HCT116 (cell line): Measurements from ENCODE around the gene DIP2A.

ENCODE experiments used
- EZH2phosphoT487 ChIP-seq: fragments of 200-600 bp; IDR thresholded peaks from 2 replicates; pipeline ENCODE4 v1.6.1; 2018; ENCODE audit warnings: antibody characterized with exemption, borderline replicate concordance
- POLR2A ChIP-seq: IDR thresholded peaks from 2 replicates; pipeline ENCODE4 v1.7.0; 2011; ENCODE audit warnings: borderline replicate concordance; ENCODE audit not compliant: insufficient read depth, insufficient read length; ENCODE audit errors: extremely low read depth
- POLR2AphosphoS5 ChIP-seq: IDR thresholded peaks from 2 replicates; pipeline ENCODE4 v1.6.1; 2011; ENCODE audit warnings: mild to moderate bottlenecking, low read depth, low read length, moderate library complexity
- RAD21 ChIP-seq: IDR thresholded peaks from 2 replicates; pipeline ENCODE4 v1.6.1; 2012; ENCODE audit warnings: low read depth, mild to moderate bottlenecking
- SIN3A ChIP-seq: IDR thresholded peaks from 2 replicates; pipeline ENCODE4 v1.6.1; 2012; ENCODE audit warnings: low read depth
- ZNF274 ChIP-seq: fragments of 200-500 bp; sonication (Bioruptor generic); IDR thresholded peaks from 2 replicates; pipeline ENCODE4 v1.6.1; 2014; ENCODE audit warnings: mild to moderate bottlenecking, low read depth, low read length, inconsistent platforms
- TF ChIP-seq, protein P1 (sequence below), 3 experiments: fragments of 200-600 bp in 1 of 3; sonication (generic) in 1 of 3; IDR thresholded peaks in 2 of 3; conservative IDR thresholded peaks in 1 of 3; 2 replicates each; pipeline ENCODE4 v1.5.1; 2012 to 2017; ENCODE audit warnings: low read depth in 2 of 3, low read length in 2 of 3, antibody characterized with exemption in 1 of 3, borderline replicate concordance in 1 of 3, control low read depth in 1 of 3, mild to moderate bottlenecking in 1 of 3, mixed read lengths in 1 of 3, mixed run types in 1 of 3, moderate library complexity in 1 of 3; ENCODE audit not compliant: insufficient read depth in 1 of 3
- TF ChIP-seq, protein P2 (sequence below): IDR thresholded peaks from 2 replicates; pipeline ENCODE4 v1.6.1; 2011; ENCODE audit warnings: mild to moderate bottlenecking, low read length, moderate library complexity; ENCODE audit not compliant: insufficient replicate concordance; ENCODE audit errors: extremely low read depth
- TF ChIP-seq, protein P3 (sequence below): IDR thresholded peaks from 2 replicates; pipeline ENCODE4 v1.6.1; 2012

DNA sequence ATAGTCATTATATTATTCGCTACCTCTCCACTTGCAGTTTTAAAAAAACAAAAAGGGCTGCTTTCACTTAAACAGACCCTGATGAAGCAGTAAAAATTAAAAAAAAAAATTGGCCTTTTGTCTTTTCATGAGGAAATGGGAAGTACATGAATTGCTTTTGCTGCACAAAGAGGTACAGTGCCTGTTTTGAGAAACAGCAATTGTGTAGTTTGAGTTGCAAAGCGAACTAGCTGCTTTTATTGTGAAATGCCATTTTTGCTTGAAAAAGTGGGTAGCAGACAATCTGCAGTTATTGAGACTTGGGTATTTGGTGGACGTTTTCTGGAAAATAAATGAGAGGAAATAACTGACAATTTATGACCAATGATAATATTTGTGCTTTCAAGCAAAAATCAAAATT, 7.0 kb downstream of the DIP2A start:
- TF ChIP-seq, protein P1, sequence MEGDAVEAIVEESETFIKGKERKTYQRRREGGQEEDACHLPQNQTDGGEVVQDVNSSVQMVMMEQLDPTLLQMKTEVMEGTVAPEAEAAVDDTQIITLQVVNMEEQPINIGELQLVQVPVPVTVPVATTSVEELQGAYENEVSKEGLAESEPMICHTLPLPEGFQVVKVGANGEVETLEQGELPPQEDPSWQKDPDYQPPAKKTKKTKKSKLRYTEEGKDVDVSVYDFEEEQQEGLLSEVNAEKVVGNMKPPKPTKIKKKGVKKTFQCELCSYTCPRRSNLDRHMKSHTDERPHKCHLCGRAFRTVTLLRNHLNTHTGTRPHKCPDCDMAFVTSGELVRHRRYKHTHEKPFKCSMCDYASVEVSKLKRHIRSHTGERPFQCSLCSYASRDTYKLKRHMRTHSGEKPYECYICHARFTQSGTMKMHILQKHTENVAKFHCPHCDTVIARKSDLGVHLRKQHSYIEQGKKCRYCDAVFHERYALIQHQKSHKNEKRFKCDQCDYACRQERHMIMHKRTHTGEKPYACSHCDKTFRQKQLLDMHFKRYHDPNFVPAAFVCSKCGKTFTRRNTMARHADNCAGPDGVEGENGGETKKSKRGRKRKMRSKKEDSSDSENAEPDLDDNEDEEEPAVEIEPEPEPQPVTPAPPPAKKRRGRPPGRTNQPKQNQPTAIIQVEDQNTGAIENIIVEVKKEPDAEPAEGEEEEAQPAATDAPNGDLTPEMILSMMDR (IDR thresholded peaks at IDR 0.05 in 2 of 3, conservative IDR thresholded peaks at IDR 0.05 in 1 of 3; ENCODE audit: borderline replicate concordance in 1 of 3, insufficient read depth in 1 of 3, low read depth in 2 of 3, low read length in 2 of 3), result no peak
- TF ChIP-seq SIN3A (no peak), POLR2A (no peak), POLR2AphosphoS5 (no peak), EZH2phosphoT487 (no peak), ZNF274 (no peak), RAD21 (no peak)
- TF ChIP-seq, protein P2, sequence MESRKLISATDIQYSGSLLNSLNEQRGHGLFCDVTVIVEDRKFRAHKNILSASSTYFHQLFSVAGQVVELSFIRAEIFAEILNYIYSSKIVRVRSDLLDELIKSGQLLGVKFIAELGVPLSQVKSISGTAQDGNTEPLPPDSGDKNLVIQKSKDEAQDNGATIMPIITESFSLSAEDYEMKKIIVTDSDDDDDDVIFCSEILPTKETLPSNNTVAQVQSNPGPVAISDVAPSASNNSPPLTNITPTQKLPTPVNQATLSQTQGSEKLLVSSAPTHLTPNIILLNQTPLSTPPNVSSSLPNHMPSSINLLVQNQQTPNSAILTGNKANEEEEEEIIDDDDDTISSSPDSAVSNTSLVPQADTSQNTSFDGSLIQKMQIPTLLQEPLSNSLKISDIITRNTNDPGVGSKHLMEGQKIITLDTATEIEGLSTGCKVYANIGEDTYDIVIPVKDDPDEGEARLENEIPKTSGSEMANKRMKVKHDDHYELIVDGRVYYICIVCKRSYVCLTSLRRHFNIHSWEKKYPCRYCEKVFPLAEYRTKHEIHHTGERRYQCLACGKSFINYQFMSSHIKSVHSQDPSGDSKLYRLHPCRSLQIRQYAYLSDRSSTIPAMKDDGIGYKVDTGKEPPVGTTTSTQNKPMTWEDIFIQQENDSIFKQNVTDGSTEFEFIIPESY, result no peak
- TF ChIP-seq, protein P3, sequence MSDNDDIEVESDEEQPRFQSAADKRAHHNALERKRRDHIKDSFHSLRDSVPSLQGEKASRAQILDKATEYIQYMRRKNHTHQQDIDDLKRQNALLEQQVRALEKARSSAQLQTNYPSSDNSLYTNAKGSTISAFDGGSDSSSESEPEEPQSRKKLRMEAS, result no peak
